Adipocyte (in vitro differentiated cells): ENCODE data around the gene MLLT1.
A peak's percentile ranks its signal among the peaks of the same experiment; 100 is the strongest.

Source experiments
- DNase-seq: peaks from one replicate; pipeline ENCODE4 v3.0.0-alpha.2; 2015; ENCODE audit warnings: low read depth
- H3K27me3 ChIP-seq: replicated peaks from 2 replicates; pipeline ENCODE4 v1.7.0; 2013; ENCODE audit warnings: mild to moderate bottlenecking, low read length, moderate library complexity; ENCODE audit not compliant: control insufficient read depth, insufficient read depth
- H3K36me3 ChIP-seq: 2 replicates; pipeline ENCODE4 v1.7.0; 2013; ENCODE audit warnings: low read length, mild to moderate bottlenecking, moderate library complexity; ENCODE audit not compliant: control insufficient read depth, insufficient read depth, severe bottlenecking
- H3K4me1 ChIP-seq: 2 replicates; pipeline ENCODE4 v1.7.0; 2013; ENCODE audit warnings: mild to moderate bottlenecking, low read length, moderate library complexity; ENCODE audit not compliant: control insufficient read depth, insufficient read depth
- H3K4me3 ChIP-seq: 2 replicates; pipeline ENCODE4 v1.7.0; 2013; ENCODE audit warnings: mild to moderate bottlenecking, low read length, moderate library complexity
- H3K9ac ChIP-seq: 2 replicates; pipeline ENCODE4 v1.7.0; 2013; ENCODE audit warnings: mild to moderate bottlenecking, low read length, moderate library complexity
- H3K9me3 ChIP-seq: 2 replicates; pipeline ENCODE4 v1.7.0; 2013; ENCODE audit warnings: mild to moderate bottlenecking, low read length, moderate library complexity; ENCODE audit not compliant: control insufficient read depth

MLLT1 gene

DNA sequence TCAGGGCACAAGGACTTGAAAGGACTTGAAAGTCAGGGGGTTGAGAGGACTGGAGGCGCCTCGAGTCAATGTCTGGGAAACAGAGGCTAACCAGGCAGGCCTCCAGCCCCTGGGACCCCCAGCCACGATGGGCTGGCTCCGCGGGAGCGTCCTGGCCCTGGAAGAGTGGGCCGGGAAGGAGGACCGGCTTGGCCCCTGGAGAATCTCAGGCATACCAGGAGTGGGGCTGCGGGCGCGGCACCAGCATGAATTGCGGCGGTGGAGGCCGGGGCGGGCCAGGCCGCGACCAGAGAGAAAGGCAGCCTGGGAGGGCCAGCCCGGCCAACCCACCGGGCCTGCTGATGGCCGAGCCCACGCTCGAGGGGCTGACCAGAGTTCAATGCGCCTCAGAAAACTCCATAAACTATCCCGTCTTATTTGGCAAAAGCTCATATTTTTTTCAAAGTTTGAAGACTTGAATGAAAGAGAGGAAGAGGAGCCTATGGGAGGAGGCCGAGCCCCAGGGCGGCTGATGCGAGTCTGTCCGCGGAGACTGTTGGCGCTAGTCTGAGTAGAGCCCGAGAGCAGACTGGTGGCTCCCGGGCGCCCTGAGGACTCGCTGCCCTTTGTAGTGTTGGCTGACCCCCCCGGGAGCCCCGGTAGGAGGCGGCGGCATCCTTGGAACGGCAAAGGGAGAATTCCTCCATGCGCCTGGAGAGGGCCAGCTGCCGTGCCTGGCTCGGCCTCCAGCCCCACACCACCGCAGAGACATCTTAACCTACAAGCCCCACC, 68.0 kb downstream of the MLLT1 start:
- H3K9ac ChIP-seq = no peak overlapping the region
- no peaks in the 10 kb centered on the region for H3K9me3 ChIP-seq
- no peak for DNase-seq
- H3K27me3 ChIP-seq = no peaks in the 10 kb centered on the region
- peaks cover 13% of the 10 kb centered on the region for H3K36me3 ChIP-seq
- H3K4me1 ChIP-seq = no peaks in the 10 kb centered on the region
- H3K4me3 ChIP-seq = no peak overlapping the region

DNA sequence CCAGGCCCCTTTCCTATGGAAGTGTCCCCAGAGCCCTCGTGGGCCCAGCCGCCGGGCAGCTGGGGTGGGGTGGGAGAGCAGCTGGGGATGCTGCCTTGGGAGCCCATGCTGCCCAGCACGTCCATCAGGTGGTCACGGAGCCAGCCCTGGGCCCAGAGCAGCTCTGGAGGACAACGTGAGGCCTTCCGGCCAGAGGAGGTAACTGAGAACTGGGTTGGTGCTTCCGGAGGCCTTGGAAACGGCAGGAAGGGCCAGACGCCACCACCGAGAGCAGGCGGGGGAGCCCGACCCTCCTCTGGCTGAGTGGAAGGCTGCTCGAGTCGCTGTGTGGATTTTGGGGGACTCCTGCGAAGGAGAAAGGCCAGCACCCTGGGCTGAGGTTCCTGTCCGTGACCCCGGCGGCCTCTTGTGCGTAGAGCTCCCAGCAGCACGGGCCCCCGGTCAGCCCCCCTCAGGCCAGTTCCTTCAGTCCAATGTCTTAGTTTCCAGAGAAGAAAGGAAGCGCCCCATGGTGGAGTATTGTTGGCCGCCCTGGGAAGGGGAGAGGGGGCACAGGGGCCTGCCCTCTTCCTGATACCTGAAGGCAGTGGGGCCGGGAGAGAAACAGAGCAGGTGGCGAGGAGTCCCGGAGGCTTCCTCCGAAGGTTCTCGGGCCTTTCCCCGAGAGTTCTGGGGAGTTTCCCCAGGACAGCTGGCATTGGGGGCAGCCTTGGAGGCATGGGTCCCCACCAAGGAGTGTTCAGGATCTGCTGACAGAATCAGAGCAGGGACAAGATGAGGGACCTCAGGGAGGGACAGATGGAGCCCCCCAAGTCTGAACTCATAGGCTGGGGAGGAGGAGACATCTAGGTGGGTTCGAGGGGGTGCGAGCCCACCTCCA, 68.8 kb downstream of the MLLT1 start:
- peaks cover 13% of the 10 kb centered on the region for H3K36me3 ChIP-seq
- H3K9ac ChIP-seq = no peak overlapping the region
- H3K27me3 ChIP-seq = no peaks in the 10 kb centered on the region
- no peak for DNase-seq
- H3K4me3 ChIP-seq = no peak overlapping the region
- H3K9me3 ChIP-seq = no peaks in the 10 kb centered on the region
- H3K4me1 ChIP-seq = no peaks in the 10 kb centered on the region

DNA sequence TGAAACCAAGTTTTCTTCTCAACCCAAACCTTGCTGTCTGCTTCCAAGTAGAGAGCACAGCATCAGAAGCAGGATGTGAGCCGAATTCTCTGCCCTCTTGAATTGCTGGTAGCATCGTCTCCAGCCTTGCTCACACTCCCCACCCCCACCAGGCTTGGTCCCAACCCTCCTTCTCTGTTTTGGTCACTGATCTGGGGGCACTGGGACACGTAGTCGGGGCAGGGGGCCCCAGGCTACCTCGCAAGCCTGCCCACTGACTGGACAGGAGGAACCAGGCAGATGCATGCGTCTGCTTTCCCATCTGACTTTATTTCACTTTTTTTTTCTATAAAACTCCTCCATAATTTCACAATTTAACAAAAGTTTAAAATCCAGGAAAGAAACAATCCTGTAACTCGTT, 69.7 kb downstream of the MLLT1 start:
- Histone ChIP-seq H3K4me1 (peaks cover 2% of the 10 kb centered on the region), H3K4me3 (no peak overlapping the region), H3K36me3 (peaks cover 13% of the 10 kb centered on the region), H3K9ac (no peak overlapping the region), H3K9me3 (no peaks in the 10 kb centered on the region), H3K27me3 (no peaks in the 10 kb centered on the region)
- DNase-seq = no peak

DNA sequence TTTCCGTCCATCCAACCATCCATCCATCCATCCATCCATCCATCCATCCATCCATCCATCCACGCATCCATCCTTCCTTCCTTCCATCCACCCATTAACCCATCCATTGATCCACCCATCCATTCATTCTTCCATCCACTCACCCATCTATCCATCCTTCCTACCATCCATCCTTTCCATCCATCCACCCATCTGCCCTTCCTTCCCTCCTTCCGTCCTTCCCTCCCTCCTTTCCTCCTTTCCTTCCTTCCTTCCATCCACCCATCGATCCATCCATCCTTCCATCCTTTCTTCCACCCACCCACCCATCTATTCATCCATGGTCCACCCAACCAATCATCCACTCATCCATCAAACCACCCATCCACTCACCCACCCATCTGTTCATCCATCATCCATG, 70.1 kb downstream of the MLLT1 start:
- Histone ChIP-seq H3K36me3 (peaks cover 9% of the 10 kb centered on the region), H3K9ac (no peak overlapping the region), H3K27me3 (no peaks in the 10 kb centered on the region), H3K9me3 (no peaks in the 10 kb centered on the region), H3K4me1 (peaks cover 6% of the 10 kb centered on the region), H3K4me3 (no peak overlapping the region)
- no peak for DNase-seq

DNA sequence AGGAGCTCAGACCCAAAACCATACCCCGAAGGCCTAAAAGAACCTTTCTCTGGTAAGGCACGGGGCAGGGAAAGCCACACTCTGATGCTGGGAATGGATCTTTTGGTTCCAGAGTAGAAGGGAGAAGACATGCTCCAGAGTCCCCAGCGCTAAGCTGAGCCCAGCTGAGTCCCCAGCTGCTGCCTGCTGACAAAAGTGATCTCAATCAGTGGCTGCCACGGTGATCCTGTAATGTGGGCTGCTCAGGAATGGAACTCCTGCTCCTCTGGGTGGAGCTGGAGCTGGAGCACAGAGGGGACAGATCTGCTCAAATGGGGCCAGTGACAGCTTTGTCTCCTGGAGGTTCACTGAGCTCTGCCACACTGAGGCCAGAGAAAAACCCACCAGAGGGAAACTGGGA, 70.5 kb downstream of the MLLT1 start:
- Histone ChIP-seq H3K4me1 (peaks cover 11% of the 10 kb centered on the region), H3K36me3 (peaks cover 7% of the 10 kb centered on the region), H3K27me3 (no peaks in the 10 kb centered on the region), H3K9me3 (no peaks in the 10 kb centered on the region), H3K9ac (no peak overlapping the region), H3K4me3 (no peak overlapping the region)
- DNase-seq = no peak

DNA sequence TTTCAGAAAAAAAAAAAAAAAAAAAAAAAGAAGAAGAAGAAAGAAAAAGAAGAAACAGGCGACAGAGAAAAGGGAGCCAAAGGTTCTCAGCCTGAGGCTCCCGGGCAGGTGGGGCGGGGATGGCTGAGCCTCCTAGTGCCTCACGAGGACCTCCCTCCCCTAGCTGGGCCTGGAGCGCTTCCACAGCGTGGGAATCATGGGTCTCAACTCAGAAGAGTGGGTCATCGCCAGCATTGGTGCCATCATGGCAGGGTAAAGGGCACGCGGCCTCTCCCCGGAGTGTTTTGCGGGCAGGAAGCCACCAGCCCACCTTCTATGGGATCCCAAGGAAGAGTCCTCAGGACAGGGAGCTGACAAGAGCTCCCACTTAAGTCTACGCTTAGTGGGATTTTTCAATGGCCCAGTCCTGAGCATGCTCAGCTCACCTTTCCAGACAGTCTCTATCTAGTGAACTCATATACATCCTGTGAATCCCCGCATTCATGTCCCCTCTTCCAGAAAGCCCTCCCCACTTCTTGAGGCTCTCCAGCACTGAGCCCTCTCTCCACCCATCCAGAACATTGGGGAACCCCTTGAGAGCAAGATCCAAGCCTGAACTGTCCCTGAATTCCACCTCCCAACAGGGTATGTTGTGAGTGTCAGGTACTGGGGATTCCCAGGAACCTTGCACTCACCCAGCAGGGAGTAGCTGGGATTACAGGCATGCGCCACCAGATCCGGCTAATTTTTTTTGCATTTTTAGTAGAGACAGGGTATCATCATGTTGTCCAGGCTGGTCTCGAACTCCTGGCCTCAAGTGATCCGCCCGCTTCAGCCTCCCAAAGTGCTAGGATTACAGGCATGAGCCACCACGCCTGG, 74.7 kb downstream of the MLLT1 start:
- Histone ChIP-seq H3K9ac (no peak overlapping the region), H3K4me3 (no peak overlapping the region), H3K27me3 (no peaks in the 10 kb centered on the region), H3K36me3 (no peaks in the 10 kb centered on the region), H3K9me3 (no peaks in the 10 kb centered on the region), H3K4me1 (peaks cover 22% of the 10 kb centered on the region)
- DNase-seq = no peak

DNA sequence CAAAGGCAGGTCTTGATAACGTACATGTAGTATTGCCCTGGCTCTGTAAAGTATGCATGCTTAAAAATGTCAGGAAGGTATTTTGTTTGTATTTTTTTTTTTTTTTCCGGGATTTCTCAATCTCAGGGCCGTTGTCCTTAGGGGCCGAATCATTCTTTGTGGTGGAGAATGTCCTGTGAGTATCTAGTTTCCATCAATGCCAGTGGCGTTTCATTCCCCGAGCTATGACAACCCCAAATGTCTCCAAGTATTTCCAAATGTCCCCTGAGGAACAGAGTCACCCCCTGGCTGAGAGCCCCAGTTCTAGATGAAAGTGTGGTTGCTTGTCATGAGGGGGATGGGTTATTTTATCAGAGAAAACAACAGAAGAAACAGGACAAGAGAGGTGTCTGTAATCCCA, 75.6 kb downstream of the MLLT1 start:
- peaks cover 22% of the 10 kb centered on the region for H3K4me1 ChIP-seq
- no peaks in the 10 kb centered on the region for H3K36me3 ChIP-seq
- peak overlapping the region; percentile 47 for H3K9ac ChIP-seq
- no peaks in the 10 kb centered on the region for H3K9me3 ChIP-seq
- DNase-seq = peak; percentile 60
- H3K4me3 ChIP-seq = peak overlapping the region; percentile 46
- no peaks in the 10 kb centered on the region for H3K27me3 ChIP-seq

DNA sequence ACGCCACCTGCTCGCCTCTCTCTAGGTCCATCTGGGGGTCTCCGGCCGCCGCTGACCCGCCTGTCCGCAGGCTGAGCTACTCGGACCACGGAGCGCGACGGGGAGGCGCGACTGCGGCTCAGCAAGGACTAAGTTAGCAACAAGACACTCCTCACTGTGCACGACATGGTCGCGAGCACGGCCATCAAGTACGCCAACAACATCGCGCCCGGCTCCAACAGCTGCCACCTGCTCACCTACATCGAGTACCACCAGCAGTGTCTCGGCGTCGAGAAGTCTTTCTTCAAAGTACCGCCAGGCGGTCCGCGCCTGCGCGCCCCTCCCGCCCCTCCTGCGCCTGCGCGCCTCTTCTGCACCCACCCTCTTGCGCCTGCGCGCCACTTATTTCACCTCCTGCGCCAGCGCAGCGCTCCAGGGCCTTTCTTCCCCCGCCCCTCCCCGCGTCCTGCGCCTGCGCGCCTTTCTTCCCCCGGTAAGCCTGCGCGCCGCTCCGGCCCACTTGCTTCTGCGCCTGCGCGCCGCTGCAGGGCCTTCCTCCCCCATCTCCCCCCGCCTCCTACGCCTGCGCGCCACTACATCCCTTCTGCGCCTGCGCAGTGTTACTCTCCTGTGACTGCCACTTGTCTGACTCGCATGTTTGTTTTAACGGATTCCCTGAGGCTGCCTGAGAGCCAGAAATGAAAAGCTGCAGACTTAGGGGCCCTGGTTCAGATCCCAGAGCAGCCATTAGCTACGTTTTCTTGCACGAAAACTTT, 80.4 kb downstream of the MLLT1 start:
- peak; percentile 100 for DNase-seq
- no peaks in the 10 kb centered on the region for H3K9me3 ChIP-seq
- H3K4me1 ChIP-seq = peaks cover 21% of the 10 kb centered on the region
- peak overlapping the region; percentile 98 for H3K4me3 ChIP-seq
- no peaks in the 10 kb centered on the region for H3K36me3 ChIP-seq
- peak overlapping the region; percentile 92 for H3K9ac ChIP-seq
- no peaks in the 10 kb centered on the region for H3K27me3 ChIP-seq

DNA sequence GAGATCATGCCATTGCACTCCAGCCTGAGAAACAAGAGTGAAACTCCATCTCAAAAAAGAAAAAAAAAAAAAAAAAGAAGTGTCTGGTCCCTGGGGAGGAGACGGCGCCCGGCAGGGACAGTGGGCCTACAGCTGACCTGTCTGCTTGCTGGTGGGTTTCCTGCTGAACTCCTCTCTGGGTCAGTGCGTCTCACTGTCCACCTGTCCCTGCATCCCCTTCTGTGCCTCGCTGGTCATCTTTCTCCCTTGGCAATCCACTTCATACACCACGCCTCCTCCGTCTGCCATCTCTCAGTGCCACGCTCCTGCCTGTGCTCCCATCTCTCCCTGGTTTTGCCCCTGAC, 80.9 kb downstream of the MLLT1 start:
- Histone ChIP-seq H3K9me3 (no peaks in the 10 kb centered on the region), H3K27me3 (no peaks in the 10 kb centered on the region), H3K36me3 (no peaks in the 10 kb centered on the region), H3K4me3 (peak overlapping the region; percentile 98), H3K4me1 (peaks cover 15% of the 10 kb centered on the region), H3K9ac (peak overlapping the region; percentile 92)
- DNase-seq = no peak

DNA sequence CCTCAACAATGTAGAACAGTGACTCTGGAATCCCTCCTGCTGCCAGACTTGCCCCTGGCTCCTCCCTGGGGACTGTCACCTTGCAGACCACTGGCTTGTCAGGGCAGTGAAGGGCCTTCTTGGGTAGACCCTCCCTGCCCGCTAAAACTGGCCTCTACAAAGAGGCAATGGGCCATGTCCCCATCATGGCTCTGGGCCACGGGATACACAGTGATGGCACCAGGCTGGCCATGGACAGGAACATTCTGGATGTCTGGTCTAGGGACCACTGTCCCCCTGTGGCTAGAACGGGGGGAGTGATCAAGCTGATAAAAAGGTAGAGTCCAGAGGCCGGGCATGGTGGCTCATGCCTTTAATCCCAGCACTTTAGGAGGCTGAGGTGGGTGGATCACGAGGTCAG, 83.4 kb downstream of the MLLT1 start:
- Histone ChIP-seq H3K9ac (no peak overlapping the region), H3K27me3 (no peaks in the 10 kb centered on the region), H3K36me3 (no peaks in the 10 kb centered on the region), H3K9me3 (no peaks in the 10 kb centered on the region), H3K4me1 (peaks cover 7% of the 10 kb centered on the region), H3K4me3 (no peak overlapping the region)
- DNase-seq = no peak
